Stimulated activated CD4-positive, alpha-beta T cell treated with anti-CD3 and anti-CD28 coated beads, Interleukin-2, amount 100 ng/mL, for 4 hours (primary cell): ENCODE data around the gene CIDEA.
"Not testable (repeated sequence)": the region's sequence is repeated elsewhere in the genome, so short reads cannot be mapped to it uniquely, and the experiment has no call there.

Experiments
- DNase-seq: peaks from one replicate; pipeline ENCODE4 v3.0.0-alpha.2; 2020; ENCODE audit warnings: low read depth

The CIDEA gene

GRCh38 chr18:12239431-12239830 is 14.7 kb upstream of the CIDEA start:
- no peak for DNase-seq

GRCh38 chr18:12242658-12243260 is 11.4 kb upstream of the CIDEA start:
- no peak for DNase-seq

GRCh38 chr18:12243272-12243671 is 10.9 kb upstream of the CIDEA start:
- DNase-seq = not testable (repeated sequence)

- no peak for DNase-seq
Measured at GRCh38 chr18:12245793-12246135, 8.4 kb upstream of the CIDEA start.

- DNase-seq = no peak
Measured at GRCh38 chr18:12246849-12247808, 7.0 kb upstream of the CIDEA start.

- no peak for DNase-seq
Measured at GRCh38 chr18:12247946-12248345, 6.2 kb upstream of the CIDEA start.

GRCh38 chr18:12248926-12249720 is 5.0 kb upstream of the CIDEA start:
- no peak for DNase-seq

GRCh38 chr18:12251311-12251710 is 2.9 kb upstream of the CIDEA start:
- no peak for DNase-seq

GRCh38 chr18:12252061-12252460 is 2.1 kb upstream of the CIDEA start:
- no peak for DNase-seq

- DNase-seq = no peak
Measured at GRCh38 chr18:12253027-12253426, 1.1 kb upstream of the CIDEA start.

GRCh38 chr18:12253663-12254135 is 462 bp upstream of the CIDEA start:
- DNase-seq = no peak

GRCh38 chr18:12254820-12255511 is 805 bp downstream of the CIDEA start:
- DNase-seq = no peak

- DNase-seq = no peak
Measured at GRCh38 chr18:12255626-12256026, 1.5 kb downstream of the CIDEA start.

- DNase-seq = no peak
Measured at GRCh38 chr18:12256951-12257350, 2.8 kb downstream of the CIDEA start.

- DNase-seq = no peak
Measured at GRCh38 chr18:12257996-12258718, 4.0 kb downstream of the CIDEA start.

- DNase-seq = no peak
Measured at GRCh38 chr18:12258719-12259705, 4.9 kb downstream of the CIDEA start.

GRCh38 chr18:12262748-12263147 is 8.6 kb downstream of the CIDEA start:
- no peak for DNase-seq

- no peak for DNase-seq
Measured at GRCh38 chr18:12264864-12265263, 10.7 kb downstream of the CIDEA start.

- peak; percentile 20 for DNase-seq
Measured at GRCh38 chr18:12271376-12272235, 17.4 kb downstream of the CIDEA start.
